ENCODE results near the gene SPATA45.

- TF ChIP-seq CTCF (conservative IDR thresholded peaks at IDR 0.05; ENCODE audit: low read depth, low read length) (no peak), POLR2A (IDR thresholded peaks at IDR 0.05; ENCODE audit: low read depth, low read length) (no peak)
- TF ChIP-seq, protein P1, sequence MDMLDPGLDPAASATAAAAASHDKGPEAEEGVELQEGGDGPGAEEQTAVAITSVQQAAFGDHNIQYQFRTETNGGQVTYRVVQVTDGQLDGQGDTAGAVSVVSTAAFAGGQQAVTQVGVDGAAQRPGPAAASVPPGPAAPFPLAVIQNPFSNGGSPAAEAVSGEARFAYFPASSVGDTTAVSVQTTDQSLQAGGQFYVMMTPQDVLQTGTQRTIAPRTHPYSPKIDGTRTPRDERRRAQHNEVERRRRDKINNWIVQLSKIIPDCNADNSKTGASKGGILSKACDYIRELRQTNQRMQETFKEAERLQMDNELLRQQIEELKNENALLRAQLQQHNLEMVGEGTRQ (IDR thresholded peaks at IDR 0.05; ENCODE audit: low read depth, low read length) = no peak
These were observed 23.2 kb downstream of the SPATA45 start for GRCh38 chr1:212824201-212824600.

Data from IMR-90 (cell line).